ENCODE measurements around the gene GNAQ.

Gene GNAQ

DNA sequence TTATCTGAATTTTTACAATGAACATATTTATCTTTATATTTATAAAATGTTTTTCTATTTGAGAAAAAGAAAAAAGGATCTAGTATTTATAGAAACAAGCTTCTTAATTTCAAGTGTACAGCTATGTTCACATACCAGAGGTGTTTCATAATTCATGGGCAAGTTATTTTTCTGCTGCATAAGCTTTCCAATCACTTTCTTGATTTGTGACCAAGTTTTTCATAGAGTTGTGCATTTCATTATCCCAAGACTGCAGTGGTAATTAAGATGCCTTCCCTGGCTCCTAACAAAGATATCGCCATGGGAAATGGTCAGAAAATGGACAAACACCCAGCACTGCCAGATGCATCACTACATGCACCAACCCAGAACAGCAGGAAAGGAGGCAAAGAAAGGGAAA lies 124.6 kb downstream of the GNAQ start:
- no peak overlapping the region for H3K4me3 Mint-ChIP-seq
- DNase-seq (no peak), ATAC-seq (no peak)
- H3K4me1 Mint-ChIP-seq = peaks cover 47% of the 10 kb centered on the region
- H3K9me3 Mint-ChIP-seq = no peaks in the 10 kb centered on the region
- no peak overlapping the region for H3K27ac Mint-ChIP-seq
- H3K27me3 Mint-ChIP-seq = no peaks in the 10 kb centered on the region

DNA sequence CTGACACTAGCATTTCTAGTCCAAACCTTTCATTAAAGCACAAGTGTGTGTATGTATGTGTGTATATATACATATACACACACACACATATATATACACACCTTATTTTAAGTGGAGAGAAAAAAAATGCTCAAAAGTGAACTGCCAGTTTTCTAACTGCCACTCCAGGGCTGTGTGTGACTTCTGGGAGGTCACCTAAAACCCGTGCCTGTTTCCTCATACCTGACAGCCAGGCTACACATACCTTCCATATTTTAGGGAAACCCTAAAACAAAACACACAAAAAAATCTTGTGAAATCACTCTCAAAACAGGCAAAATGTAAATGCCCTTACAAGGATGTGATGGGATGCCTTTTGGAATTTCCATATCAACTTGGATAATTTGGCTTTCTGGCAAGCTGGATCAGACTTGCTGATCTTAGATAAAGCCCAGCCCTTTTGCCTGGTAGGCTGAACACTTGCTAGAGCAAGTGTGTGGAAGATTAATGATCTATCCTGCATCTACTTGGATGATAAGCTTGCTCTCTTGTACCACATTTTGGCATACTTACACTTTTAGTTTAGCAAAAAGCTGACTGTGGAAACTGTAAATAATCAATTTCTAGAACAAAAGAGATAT lies 127.8 kb downstream of the GNAQ start:
- Mint-ChIP-seq H3K27me3 (no peaks in the 10 kb centered on the region), H3K4me1 (peaks cover 38% of the 10 kb centered on the region), H3K4me3 (no peak overlapping the region), H3K27ac (no peak overlapping the region), H3K9me3 (no peaks in the 10 kb centered on the region)
- DNase-seq (no peak), ATAC-seq (no peak)

DNA sequence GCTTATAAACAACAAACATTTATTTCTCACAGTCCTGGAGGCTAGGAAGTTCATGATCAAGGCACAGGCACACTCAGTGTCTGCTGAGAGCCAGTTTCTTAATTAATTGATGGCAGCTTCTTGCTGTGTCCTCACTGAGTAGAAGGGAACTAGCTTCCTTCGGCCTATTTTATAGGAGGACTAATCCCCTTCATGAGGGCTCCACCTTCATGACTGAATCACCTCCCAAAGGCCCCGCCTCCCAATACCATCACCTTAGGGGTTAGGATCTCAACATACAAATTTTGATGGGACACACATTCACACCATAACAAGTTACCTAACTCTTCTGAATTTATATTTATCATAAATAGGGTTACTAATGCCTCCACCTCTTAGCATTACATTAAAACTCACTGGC lies 129.8 kb downstream of the GNAQ start:
- no peak for ATAC-seq
- Mint-ChIP-seq H3K27me3 (no peaks in the 10 kb centered on the region), H3K9me3 (no peaks in the 10 kb centered on the region), H3K4me3 (no peak overlapping the region), H3K4me1 (peaks cover 29% of the 10 kb centered on the region), H3K27ac (no peak overlapping the region)
- DNase-seq = no peak

DNA sequence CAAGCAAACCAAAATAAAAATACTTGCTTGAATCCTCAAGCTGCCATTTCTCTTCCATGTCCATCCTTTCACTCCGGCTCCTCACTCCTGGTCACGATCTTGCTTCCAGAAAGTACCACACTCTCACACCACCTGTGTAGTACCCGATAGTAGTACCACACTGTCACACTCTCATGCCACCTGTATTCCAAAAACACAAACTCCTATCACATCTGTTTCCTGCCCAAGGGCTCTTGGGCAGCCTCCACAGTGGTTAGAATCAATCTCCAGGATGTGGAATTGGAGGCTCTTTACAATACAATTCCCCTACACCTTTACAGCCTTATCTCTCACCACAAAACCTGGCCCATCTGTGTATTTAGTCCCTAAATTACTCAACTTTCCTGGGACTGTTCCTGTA lies 130.6 kb downstream of the GNAQ start:
- H3K9me3 Mint-ChIP-seq = no peaks in the 10 kb centered on the region
- DNase-seq (no peak), ATAC-seq (no peak)
- peak overlapping the region in 1 of 2 donors; percentile 22 for H3K27ac Mint-ChIP-seq
- no peaks in the 10 kb centered on the region for H3K27me3 Mint-ChIP-seq
- H3K4me3 Mint-ChIP-seq = no peak overlapping the region
- peaks cover 29% of the 10 kb centered on the region for H3K4me1 Mint-ChIP-seq

DNA sequence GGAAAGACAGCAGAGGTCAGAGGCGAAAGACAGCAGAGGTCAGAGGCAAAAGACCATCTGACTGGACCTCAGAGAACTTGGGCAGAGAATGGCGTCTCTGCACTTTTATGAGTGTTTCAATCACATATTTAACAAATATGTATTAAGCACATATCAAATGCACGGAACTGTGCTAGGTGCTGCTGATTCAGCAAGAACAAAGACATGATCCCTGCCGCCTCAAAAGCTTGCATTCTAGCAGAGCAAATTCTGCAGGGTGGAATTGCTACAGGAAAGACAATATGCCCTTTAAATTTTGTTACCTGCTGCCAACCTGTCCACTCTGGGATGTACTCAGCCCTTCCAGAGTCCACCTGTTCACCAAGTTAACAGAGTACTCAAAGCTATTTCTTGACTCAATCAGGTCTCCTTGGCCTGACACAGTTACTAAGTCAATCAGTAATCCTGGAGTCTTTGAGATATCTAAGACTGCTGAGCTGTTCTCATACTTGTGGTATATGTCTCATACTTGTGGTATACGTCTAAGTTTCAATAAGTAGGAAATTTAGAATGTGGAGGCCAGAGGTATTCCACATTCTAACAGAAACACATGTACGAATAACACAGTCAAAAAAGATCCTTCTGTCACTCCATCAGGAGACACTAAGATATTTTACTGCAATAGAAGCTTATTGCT lies 131.8 kb downstream of the GNAQ start:
- H3K4me3 Mint-ChIP-seq = no peak overlapping the region
- peaks cover 29% of the 10 kb centered on the region for H3K4me1 Mint-ChIP-seq
- peak; percentile 87 for ATAC-seq
- H3K27me3 Mint-ChIP-seq = no peaks in the 10 kb centered on the region
- H3K27ac Mint-ChIP-seq = no peak overlapping the region
- no peaks in the 10 kb centered on the region for H3K9me3 Mint-ChIP-seq
- DNase-seq = no peak

DNA sequence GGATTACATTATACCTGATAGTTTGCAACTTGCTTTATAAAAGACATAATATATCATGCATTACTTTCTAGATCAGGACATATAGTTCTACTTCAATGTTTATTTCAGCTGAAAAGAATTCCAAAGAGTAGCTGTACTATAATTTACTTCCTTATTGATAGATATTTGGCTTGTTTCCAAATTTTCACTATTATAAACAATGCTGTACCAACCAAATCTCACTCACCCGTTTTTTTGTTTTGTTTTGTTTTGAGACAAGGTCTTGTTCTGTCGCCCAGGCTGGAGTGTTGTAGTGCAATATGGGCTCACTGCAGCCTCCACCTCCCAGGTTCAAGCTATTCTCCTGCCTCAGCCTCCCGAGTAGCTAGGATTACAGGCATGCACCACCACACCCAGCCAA lies 132.7 kb downstream of the GNAQ start:
- DNase-seq = no peak
- ATAC-seq = no peak
- Mint-ChIP-seq H3K4me1 (peaks cover 31% of the 10 kb centered on the region), H3K4me3 (no peak overlapping the region), H3K9me3 (no peaks in the 10 kb centered on the region), H3K27ac (no peak overlapping the region), H3K27me3 (no peaks in the 10 kb centered on the region)

DNA sequence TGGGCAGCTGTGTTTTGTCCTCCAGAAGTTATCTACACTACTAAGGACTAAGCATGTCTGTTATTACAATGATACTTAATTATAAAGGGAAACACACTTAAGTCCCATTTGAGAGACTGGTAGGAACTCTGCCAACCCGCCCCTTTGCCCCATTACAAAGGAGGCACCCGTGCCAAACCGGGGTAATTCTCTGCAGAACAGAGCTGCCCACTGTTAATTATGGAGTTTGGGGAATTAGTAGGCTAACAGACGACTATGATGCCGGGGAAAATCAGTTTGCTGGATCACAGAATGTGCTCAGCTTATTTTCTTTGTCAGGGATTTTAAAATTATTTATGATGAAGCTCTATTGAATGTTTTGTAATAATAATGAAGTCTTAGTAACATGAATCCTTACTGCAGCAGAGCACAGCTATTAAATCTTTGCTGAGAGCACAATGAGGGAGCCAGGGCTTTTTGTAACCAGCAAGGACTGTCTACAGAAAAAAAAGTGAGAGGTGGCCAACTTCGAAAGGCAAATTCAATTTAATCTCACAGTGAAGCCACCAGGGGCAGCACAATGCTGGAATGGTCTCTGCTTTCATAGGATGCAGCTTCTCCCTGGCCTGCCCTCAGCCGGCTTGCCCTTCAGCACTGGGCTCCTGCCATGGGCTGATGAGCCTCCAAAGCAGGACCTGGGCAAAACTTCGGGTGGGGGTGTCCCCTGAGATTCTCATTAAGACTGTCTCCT lies 134.5 kb downstream of the GNAQ start:
- no peaks in the 10 kb centered on the region for H3K9me3 Mint-ChIP-seq
- no peak overlapping the region for H3K4me3 Mint-ChIP-seq
- ATAC-seq (no peak), DNase-seq (no peak)
- H3K4me1 Mint-ChIP-seq = peaks cover 48% of the 10 kb centered on the region
- peak overlapping the region in 1 of 2 donors; percentile 24 for H3K27ac Mint-ChIP-seq
- H3K27me3 Mint-ChIP-seq = no peaks in the 10 kb centered on the region

DNA sequence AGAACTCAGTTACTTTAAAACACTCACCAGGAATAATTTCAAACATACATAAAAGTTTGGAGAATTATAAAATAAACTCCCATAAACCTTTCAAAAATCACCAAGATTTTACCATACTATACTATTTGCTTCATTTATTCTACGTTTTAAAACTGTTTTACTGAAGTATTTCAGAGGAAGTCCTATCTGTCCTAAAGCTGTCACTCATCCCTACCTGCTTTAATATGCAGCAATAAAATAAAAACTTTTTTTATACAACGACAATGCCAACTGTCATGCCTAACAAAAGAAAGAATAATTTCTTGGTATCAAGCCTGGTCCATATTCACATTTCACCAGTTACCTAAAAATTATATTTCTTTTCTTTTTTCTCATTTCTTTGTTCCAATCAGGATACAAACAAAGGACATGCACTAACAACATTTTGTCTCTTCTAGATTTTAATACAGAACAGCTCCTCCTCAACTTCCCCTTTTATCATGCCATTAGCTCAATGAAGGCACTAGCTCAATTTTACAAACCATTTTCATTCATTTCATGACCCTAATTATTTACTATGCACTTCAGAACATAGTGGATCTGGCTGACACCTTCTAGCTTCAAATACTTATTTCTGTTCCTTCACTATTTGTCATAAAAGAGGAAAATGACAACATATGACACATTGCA lies 135.2 kb downstream of the GNAQ start:
- Mint-ChIP-seq H3K27ac (no peak overlapping the region), H3K27me3 (no peaks in the 10 kb centered on the region), H3K9me3 (no peaks in the 10 kb centered on the region), H3K4me1 (peaks cover 50% of the 10 kb centered on the region), H3K4me3 (no peak overlapping the region)
- no peak for ATAC-seq
- DNase-seq = no peak

DNA sequence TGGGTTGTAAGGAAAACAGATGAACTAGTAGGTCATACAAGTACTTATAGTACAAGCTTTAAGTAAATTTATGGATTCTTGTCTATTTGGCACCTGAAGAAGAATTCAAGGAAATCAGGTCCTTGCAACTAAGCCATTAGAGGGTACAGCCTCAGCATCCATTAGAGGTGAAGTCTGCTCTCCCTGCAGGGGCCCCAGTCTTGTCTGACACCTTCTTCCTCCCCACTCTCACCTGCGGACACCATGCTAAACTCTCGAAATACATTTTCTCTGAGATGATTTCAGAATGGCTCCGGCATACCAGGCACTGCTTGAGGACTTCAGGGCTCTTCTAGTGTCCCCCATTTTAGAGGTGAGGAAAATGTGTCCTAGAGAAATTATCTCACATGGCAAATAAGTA lies 137.9 kb downstream of the GNAQ start:
- no peaks in the 10 kb centered on the region for H3K27me3 Mint-ChIP-seq
- DNase-seq (no peak), ATAC-seq (no peak)
- H3K4me1 Mint-ChIP-seq = peaks cover 42% of the 10 kb centered on the region
- no peak overlapping the region for H3K27ac Mint-ChIP-seq
- no peaks in the 10 kb centered on the region for H3K9me3 Mint-ChIP-seq
- H3K4me3 Mint-ChIP-seq = no peak overlapping the region

DNA sequence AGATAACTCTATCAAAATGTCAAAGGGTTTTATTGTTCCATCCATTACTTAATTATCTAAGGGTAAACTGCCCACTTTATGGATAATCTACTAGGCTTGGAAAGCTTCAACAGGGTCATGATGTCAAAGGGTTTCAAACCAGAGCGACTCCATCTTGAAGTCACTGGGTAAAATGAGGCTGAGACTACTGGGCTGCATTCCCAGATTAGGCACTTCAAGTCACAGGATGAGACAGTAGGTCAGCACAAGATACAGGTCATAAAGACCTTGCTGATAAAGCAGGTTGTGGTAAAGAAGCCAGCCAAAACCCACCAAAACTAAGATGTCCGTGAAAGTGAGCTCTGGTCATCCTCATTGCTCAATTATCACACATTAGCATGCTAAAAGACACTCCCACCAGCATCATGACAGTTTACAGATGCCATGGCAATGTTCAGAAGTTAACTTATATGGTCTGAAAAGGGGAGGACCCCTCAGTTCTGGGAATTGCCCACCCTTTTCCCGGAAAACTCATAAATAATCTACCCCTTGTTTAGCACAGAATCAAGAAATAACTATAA lies 138.6 kb downstream of the GNAQ start:
- DNase-seq = no peak
- Mint-ChIP-seq H3K4me3 (no peak overlapping the region), H3K9me3 (no peaks in the 10 kb centered on the region), H3K4me1 (peaks cover 42% of the 10 kb centered on the region), H3K27ac (no peak overlapping the region), H3K27me3 (no peaks in the 10 kb centered on the region)
- no peak for ATAC-seq

DNA sequence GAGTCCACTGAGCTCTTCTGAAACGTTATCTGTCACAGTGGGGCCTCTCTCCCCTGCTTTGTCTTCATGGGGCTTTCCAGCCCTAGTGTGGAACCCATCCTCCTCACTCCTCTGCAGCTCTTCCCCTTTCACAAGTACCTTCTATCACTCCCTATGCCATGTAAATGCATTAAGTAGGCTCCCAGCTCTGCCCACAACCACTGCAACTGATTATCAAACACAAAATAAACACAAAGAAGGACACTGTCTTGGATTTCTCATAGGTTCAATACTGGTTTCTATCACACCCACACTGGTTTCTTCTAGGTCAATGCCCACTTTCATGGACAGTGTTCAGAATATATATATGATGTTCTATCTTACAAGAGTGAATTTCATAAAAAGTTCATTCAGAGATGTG lies 139.4 kb downstream of the GNAQ start:
- Mint-ChIP-seq H3K4me3 (peak overlapping the region; percentile 36 to 56), H3K4me1 (peaks cover 35% of the 10 kb centered on the region), H3K9me3 (no peaks in the 10 kb centered on the region), H3K27me3 (no peaks in the 10 kb centered on the region), H3K27ac (peak overlapping the region; percentile 5 to 24)
- ATAC-seq (peak; percentile 90), DNase-seq (peak in 1 of 2 donors; percentile 18)

DNA sequence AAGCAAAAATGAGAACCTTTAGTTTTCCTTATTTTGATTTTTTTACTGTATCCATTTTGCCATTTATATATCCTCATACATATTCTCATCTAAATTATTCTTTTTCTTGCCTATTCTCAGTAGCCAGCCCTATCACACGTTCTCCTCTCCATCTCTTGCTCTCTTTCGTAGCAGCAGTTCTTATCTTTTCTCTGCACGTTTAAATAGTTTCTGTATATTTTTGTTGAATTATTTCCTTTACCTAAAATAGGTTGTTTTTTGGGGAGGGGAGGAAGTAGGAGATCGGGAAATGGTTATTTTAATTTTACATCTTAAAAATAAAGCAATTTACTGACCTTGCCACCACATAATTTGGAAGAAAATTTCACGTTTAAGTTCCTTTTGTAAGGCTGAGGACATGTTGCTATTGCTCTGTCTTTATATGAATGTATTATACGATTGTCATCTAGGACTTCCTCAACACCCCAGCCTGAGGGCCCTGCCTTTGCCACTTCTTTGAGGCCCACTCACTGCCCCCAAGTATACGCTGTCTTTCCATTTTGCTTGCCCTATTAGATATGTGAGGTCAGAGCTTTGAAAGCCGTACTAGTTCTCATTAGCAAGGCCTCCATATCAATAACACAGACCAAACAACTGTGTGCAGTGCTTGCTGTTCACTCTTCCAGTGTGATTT lies 140.3 kb downstream of the GNAQ start:
- no peaks in the 10 kb centered on the region for H3K9me3 Mint-ChIP-seq
- DNase-seq (no peak), ATAC-seq (no peak)
- peaks cover 34% of the 10 kb centered on the region for H3K4me1 Mint-ChIP-seq
- H3K27me3 Mint-ChIP-seq = no peaks in the 10 kb centered on the region
- peak overlapping the region in 1 of 2 donors; percentile 48 for H3K27ac Mint-ChIP-seq
- no peak overlapping the region for H3K4me3 Mint-ChIP-seq

DNA sequence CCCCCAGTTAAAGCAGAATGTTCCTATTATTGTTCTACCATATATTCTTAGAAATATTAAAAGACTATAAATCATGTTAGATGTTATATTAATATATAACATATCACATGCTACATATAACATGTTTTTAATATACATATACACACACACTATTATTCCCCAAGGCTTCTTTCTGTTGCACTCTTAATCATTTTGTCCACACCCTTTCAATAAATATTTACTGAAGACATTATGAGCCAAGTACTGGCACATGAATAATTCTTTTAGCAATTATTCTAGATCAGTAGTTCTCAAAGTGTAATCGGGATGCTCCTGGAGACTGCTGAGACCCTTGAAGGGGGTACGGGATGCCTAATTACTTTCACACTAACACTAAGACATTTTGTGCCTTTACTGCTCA lies 143.9 kb downstream of the GNAQ start:
- no peaks in the 10 kb centered on the region for H3K9me3 Mint-ChIP-seq
- DNase-seq (no peak), ATAC-seq (no peak)
- H3K27me3 Mint-ChIP-seq = no peaks in the 10 kb centered on the region
- H3K4me1 Mint-ChIP-seq = peaks cover 48% of the 10 kb centered on the region
- H3K27ac Mint-ChIP-seq = no peak overlapping the region
- H3K4me3 Mint-ChIP-seq = no peak overlapping the region

DNA sequence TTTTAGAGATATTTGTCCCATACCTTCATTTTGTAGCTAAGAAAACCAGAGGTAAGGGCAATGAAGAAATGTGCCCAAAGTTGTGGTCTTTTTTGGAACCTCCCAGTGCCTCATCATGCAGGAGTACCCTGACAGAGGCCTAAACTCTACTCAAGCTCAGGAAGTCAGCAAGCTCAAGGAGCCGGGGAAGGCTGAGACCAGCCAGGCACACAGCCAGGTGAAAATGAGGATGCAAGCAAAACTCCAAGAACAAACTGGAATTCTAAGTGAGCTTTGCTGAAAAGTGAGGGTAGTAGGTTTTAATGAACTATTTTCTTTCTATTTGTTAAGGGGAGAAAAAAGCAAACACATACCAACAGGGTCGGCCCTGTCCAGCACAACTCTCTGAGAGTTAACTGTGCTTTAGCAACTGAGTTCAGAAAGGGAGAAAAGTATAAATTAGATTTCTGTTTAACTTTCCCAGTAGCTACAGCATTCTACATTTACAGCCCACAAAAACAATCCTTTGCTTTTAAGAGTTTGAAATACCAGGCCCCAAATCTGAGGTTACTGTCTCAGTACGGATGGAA lies 146.4 kb downstream of the GNAQ start:
- Mint-ChIP-seq H3K9me3 (no peaks in the 10 kb centered on the region), H3K27me3 (no peaks in the 10 kb centered on the region), H3K4me1 (peaks cover 32% of the 10 kb centered on the region), H3K4me3 (no peak overlapping the region), H3K27ac (no peak overlapping the region)
- ATAC-seq = no peak
- DNase-seq = no peak

Data from stimulated activated naive CD8-positive, alpha-beta T cell treated with anti-CD3 and anti-CD28 coated beads, Interleukin-15, amount 100 ng/mL, for 72 hours (primary cell).